Gastroesophageal sphincter (tissue), 4 donors: Measurements from ENCODE around the gene SMARCC2. TPM values are rescaled to one million over a fixed set of nuclear protein-coding genes. Genes with fewer than 3 reads are reported as not detected.

Source experiments
- ATAC-seq: fragments of 150-250 bp; one replicate; pipeline ENCODE4 v1.9.1; 2016; ENCODE audit warnings: mild to moderate bottlenecking, moderate library complexity
- H3K27ac ChIP-seq, 4 donors: fragments of 200-600 bp; sonication (generic) in 3 of 4; 1 replicate in 3 of 4; 2 replicates in 1 of 4; pipeline ENCODE4 v1.5.1; 2016 to 2019
- H3K27me3 ChIP-seq: fragments of 200-600 bp; sonication (generic); one replicate; pipeline ENCODE4 v1.5.1; 2019
- H3K36me3 ChIP-seq, 2 donors: fragments of 200-600 bp; sonication (generic); one replicate each; pipeline ENCODE4 v1.5.1; 2019; ENCODE audit warnings: control low read depth in 1 of 2
- H3K4me1 ChIP-seq, 3 donors: fragments of 200-600 bp; sonication (generic); 1 replicate in 2 of 3; 2 replicates in 1 of 3; pipeline ENCODE4 v1.5.1; 2016 to 2019; ENCODE audit warnings: control low read depth in 2 of 3
- H3K4me3 ChIP-seq, 2 donors: fragments of 200-600 bp; sonication (generic); one replicate each; pipeline ENCODE4 v1.5.1; 2019; ENCODE audit warnings: mild to moderate bottlenecking in 1 of 2, moderate library complexity in 1 of 2
- H3K9me3 ChIP-seq, 3 donors: fragments of 200-600 bp; sonication (generic); one replicate each; pipeline ENCODE4 v1.5.1; 2017 to 2019; ENCODE audit warnings: control low read depth in 2 of 3
- EP300 ChIP-seq: sonication (generic); formaldehyde crosslinking; IDR thresholded peaks from one replicate; pipeline ENCODE4 v1.6.1; 2017; ENCODE audit warnings: antibody characterized with exemption, mild to moderate bottlenecking
- POLR2A ChIP-seq, 2 donors: fragments of 450-650 bp; IDR thresholded peaks; one replicate each; pipeline ENCODE4 v1.6.1; 2017; ENCODE audit warnings: antibody characterized with exemption in 2 of 2, mild to moderate bottlenecking in 2 of 2, moderate library complexity in 1 of 2
- POLR2AphosphoS5 ChIP-seq: sonication (generic); formaldehyde crosslinking; IDR thresholded peaks from one replicate; pipeline ENCODE4 v1.6.1; 2017; ENCODE audit warnings: antibody characterized with exemption
- WGBS, 2 donors: methylation state at CpG; one replicate each; pipeline ENCODE4 v1.1.5; 2018; ENCODE audit warnings: low coverage in 1 of 2; 5-methylcytosine and 5-hydroxymethylcytosine counted together
- total RNA-seq, 4 donors: library from RNA; depleted of rRNA; stranded (reverse); fragments of >200 nt; gene quantifications; one replicate each; pipeline ENCODE4 v1.1.0, GENCODE V29; 2016
- TF ChIP-seq, protein P1 (sequence below), 4 experiments: fragments of 200-600 bp in 2 of 4; fragments of 450-650 bp in 2 of 4; sonication (generic) in 1 of 4; IDR thresholded peaks; one replicate each; pipeline ENCODE4 v1.5.1; 2017 to 2019; ENCODE audit warnings: antibody characterized with exemption in 4 of 4, mild to moderate bottlenecking in 2 of 4, moderate library complexity in 2 of 4

SMARCC2 gene
- total RNA-seq, 4 donors from 2014 or later, result 76.5 to 109 (median 85.1) TPM

DNA sequence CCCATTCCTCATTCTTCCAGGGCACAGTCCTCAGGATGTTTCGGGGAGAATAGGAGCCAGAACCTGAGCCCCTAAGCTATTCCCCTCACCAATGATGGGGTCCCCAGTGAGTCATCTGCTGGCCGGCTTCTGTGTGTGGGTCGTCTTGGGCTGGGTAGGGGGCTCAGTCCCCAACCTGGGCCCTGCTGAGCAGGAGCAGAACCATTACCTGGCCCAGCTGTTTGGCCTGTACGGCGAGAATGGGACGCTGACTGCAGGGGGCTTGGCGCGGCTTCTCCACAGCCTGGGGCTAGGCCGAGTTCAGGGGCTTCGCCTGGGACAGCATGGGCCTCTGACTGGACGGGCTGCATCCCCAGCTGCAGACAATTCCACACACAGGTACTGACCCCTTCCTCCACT lies 41.9 kb upstream of the SMARCC2 start:
- H3K36me3 ChIP-seq, result peaks cover 0 to 36% of the 10 kb centered on the region in 2 donors
- no peak for TF ChIP-seq POLR2AphosphoS5
- TF ChIP-seq POLR2A (IDR thresholded peaks at IDR 0.05), result no peak
- TF ChIP-seq EP300, result no peak
- TF ChIP-seq, protein P1, sequence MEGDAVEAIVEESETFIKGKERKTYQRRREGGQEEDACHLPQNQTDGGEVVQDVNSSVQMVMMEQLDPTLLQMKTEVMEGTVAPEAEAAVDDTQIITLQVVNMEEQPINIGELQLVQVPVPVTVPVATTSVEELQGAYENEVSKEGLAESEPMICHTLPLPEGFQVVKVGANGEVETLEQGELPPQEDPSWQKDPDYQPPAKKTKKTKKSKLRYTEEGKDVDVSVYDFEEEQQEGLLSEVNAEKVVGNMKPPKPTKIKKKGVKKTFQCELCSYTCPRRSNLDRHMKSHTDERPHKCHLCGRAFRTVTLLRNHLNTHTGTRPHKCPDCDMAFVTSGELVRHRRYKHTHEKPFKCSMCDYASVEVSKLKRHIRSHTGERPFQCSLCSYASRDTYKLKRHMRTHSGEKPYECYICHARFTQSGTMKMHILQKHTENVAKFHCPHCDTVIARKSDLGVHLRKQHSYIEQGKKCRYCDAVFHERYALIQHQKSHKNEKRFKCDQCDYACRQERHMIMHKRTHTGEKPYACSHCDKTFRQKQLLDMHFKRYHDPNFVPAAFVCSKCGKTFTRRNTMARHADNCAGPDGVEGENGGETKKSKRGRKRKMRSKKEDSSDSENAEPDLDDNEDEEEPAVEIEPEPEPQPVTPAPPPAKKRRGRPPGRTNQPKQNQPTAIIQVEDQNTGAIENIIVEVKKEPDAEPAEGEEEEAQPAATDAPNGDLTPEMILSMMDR (IDR thresholded peaks at IDR 0.05), result no peak
- H3K9me3 ChIP-seq, result no peaks in the 10 kb centered on the region
- H3K27me3 ChIP-seq, result no peaks in the 10 kb centered on the region
- no peaks in the 10 kb centered on the region for H3K4me1 ChIP-seq
- no peak overlapping the region for H3K4me3 ChIP-seq
- H3K27ac ChIP-seq, result no peak overlapping the region
- WGBS, 2 donors, result 89% methylated on average over 3 of the region's 11 CpGs; no CpG with 5 or more reads in 1 of the 2 donors
- no peak for ATAC-seq

DNA sequence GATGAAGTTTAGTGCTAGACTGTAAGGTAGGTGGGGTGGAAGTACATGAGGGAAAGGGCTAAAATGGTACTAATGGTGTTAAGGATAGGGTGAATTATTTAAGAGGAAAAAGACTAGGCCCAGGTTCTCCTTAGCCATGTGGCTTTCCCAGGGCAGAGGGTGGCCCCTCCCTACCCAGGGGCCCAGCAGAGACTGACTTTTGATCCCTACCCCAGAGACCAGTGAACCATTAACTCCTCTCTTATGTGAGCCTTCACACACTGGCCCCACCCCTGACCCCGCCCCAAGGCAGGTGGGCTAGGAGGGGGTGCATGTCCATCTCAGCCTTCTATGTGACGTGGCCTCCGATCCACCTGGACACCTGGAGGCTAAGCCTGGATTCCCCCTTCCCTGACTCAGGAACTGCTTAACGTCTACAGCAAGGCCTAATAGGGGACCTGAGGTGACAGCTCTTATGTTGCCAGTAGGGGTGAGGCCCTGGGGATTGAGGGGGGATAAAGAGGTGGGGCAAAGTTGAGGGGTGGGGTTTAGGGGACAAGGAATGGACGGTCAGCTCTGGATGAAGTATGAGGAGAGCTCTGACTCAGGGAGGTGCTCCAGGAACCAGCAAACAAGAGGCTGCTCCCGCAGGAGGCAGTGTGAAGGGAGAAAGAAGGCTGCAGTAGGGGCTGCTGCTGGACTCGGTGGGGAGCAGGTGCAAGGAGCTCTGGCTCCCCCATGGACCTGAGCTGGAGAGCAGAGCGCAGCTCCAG lies 41.3 kb upstream of the SMARCC2 start:
- no peak for ATAC-seq
- peaks cover 0 to 37% of the 10 kb centered on the region in 2 donors for H3K36me3 ChIP-seq
- no peak overlapping the region for H3K27ac ChIP-seq
- TF ChIP-seq, protein P1 (IDR thresholded peaks at IDR 0.05), result no peak
- no peak for TF ChIP-seq POLR2AphosphoS5
- no peak for TF ChIP-seq EP300
- TF ChIP-seq POLR2A (IDR thresholded peaks at IDR 0.05), result no peak
- no peaks in the 10 kb centered on the region for H3K27me3 ChIP-seq
- H3K4me3 ChIP-seq, result no peak overlapping the region
- H3K4me1 ChIP-seq, result peaks cover 0 to 3% (median 0%) of the 10 kb centered on the region in 3 donors
- WGBS, 2 donors, result 30 to 43% methylated on average over 3 to 4 of the region's 8 CpGs
- no peaks in the 10 kb centered on the region for H3K9me3 ChIP-seq

DNA sequence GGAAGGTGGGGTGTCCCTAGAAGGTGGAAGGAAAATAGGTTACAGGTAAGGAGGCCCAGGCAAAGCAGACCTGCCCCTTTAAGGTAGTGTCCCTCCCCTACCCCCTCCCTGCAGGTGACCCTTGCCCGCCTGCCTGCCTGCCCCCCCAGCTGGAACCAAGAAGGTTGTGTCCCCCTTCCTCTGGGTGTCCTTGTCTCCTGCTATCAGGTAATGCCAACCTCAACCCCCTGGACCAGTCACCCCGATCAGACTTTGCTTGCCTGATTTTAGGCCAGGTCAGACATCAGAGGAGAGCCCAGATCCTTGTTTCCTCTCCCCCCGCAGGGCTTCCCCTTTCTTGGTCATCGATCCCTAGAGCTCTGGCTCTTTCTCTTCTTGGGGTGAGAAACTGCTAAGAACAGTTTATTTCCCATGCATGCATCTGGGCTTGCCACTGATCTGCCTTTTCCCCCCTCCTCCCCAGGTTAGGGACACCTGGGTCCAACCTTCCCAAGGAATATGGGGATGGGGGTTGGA lies 40.7 kb upstream of the SMARCC2 start, which contains the start of gene SLC39A5:
SLC39A5 (plus strand) TSS at position 136 of the 516 bp plus-strand sequence. CDS start 1,224 bp downstream, outside the sequence.
- H3K4me1 ChIP-seq, result peaks cover 0 to 10% (median 2%) of the 10 kb centered on the region in 3 donors
- no peak for ATAC-seq

DNA sequence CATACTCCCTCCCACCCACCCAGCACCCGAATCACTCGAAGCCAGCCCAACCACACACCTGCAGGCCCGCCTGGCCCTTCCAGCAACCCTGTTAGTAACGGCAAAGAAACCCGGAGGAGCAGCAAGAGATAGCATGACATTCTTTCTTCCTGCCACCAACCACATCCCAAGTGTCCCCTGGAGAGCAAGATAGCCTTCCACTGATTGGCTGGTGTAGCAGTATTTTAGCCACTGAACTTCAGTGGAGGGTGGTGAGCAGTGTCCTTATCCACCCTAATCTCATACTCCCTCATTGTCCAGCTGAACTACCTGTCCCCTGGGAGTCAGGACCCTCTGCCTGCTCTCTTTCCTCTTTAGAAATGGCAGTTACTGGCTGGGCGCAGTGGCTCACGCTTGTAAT lies 39.8 kb upstream of the SMARCC2 start:
- TF ChIP-seq EP300 (no peak), POLR2AphosphoS5 (no peak), POLR2A (IDR thresholded peaks at IDR 0.05) (no peak)
- TF ChIP-seq, protein P1 (IDR thresholded peaks at IDR 0.05), result no peak
- H3K4me1 ChIP-seq, result peaks cover 0 to 16% (median 8%) of the 10 kb centered on the region in 3 donors
- H3K27ac ChIP-seq, result no peak overlapping the region
- no peaks in the 10 kb centered on the region for H3K27me3 ChIP-seq
- no peaks in the 10 kb centered on the region for H3K9me3 ChIP-seq
- WGBS, 2 donors, result 60% methylated on average over 1 of the region's 7 CpGs; no CpG with 5 or more reads in 1 of the 2 donors
- no peak for ATAC-seq
- H3K36me3 ChIP-seq, result peaks cover 0 to 37% of the 10 kb centered on the region in 2 donors
- no peak overlapping the region for H3K4me3 ChIP-seq

More for the DNA sequence above, 40.7 kb upstream of the SMARCC2 start, which contains the start of gene SLC39A5:
- Histone ChIP-seq H3K27ac (no peak within 1 kb of the TSS), H3K36me3 (peaks cover 0 to 37% of the 10 kb centered on the region in 2 donors), H3K9me3 (no peaks in the 10 kb centered on the region), H3K4me3 (no peak within 1 kb of the TSS), H3K27me3 (no peaks in the 10 kb centered on the region)
- 56% methylated on average over 3 of the region's 4 CpGs; no CpG with 5 or more reads in 1 of the 2 donors for WGBS, 2 donors
- TF ChIP-seq, protein P1 (IDR thresholded peaks at IDR 0.05), result no peak
- TF ChIP-seq POLR2A (IDR thresholded peaks at IDR 0.05) (no peak), EP300 (no peak), POLR2AphosphoS5 (no peak)
